HEK293T (cell line): ENCODE data around the gene TCF12.

Experiments
- LEF1 ChIP-seq: fragments of 450-650 bp; IDR thresholded peaks from 2 replicates; pipeline ENCODE4 v1.6.1; 2017; ENCODE audit warnings: mild to moderate bottlenecking, borderline replicate concordance
- SP1 ChIP-seq: fragments of 450-650 bp; IDR thresholded peaks from 2 replicates; pipeline ENCODE4 v1.6.1; 2017

DNA sequence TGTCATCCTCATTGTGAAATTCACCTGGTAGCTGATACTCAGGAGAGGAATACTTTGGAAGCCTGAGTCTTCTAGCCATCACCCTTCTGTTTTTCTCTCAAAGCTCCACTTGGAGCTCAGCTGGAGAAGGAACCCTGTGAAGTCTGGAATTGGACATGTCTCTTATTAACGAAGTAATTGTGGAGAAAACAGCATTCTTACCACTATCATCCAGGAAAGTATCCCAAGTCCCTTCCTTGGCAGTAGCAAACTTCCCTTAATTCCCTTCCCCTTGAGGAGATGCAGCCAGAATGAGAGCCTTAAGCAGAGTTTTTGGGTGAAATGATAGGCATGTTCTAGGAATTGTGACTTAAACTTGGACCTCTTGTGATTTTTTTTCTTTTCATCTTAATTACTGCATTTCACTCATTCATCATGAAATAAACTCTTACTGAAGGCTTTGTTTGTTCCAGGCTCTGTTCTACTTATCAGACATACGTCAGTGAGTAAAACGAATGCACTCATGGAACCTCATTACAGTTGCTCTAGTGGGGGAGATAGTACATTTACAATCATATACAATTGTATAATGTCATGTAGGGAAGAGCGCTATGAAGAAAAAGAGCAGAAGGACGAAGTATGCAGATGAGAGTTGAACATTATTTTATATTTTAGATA is 30.5 kb upstream of the TCF12 start:
- TF ChIP-seq SP1, result no peak
- no peak for TF ChIP-seq LEF1
